Activated CD8-positive, alpha-beta T cell treated with anti-CD3 and anti-CD28 coated beads, Interleukin-2, amount 10 ng/mL, durations not matched to agents 7 days and 5 days (primary cell): ENCODE measurements around the gene CAPS. TPM values are rescaled to one million over a fixed set of nuclear protein-coding genes. Genes with fewer than 3 reads are reported as not detected.

ENCODE experiments used
- ATAC-seq: fragments of 150-1000 bp; cut with Tn5 transposase; one replicate; pipeline ENCODE4 v1.10.0; 2021; ENCODE audit warnings: moderate library complexity
- CTCF ChIA-PET: fragments of 350-600 bp; sonication (Branson Sonifier 250); formaldehyde crosslinking; loops from one replicate; lab custom pipeline; 2021; ENCODE audit warnings: antibody characterized with exemption; lab: Charles Lee
- POLR2A ChIA-PET: fragments of 350-600 bp; sonication (Branson Sonifier 250); formaldehyde crosslinking; loops from one replicate; lab custom pipeline; 2021; ENCODE audit warnings: antibody characterized with exemption; lab: Charles Lee
- DNase-seq: peaks from one replicate; pipeline ENCODE4 v3.0.0-alpha.2; 2020
- H3K27ac Mint-ChIP-seq: one replicate; pipeline ENCODE4 v1.8.0; 2021; ENCODE audit warnings: mild to moderate bottlenecking, mixed read lengths
- H3K27me3 Mint-ChIP-seq: one replicate; pipeline ENCODE4 v1.8.0; 2021; ENCODE audit warnings: low read depth, mixed read lengths
- H3K36me3 Mint-ChIP-seq: one replicate; pipeline ENCODE4 v1.8.0; 2021; ENCODE audit warnings: low read depth, mixed read lengths
- H3K4me1 Mint-ChIP-seq: one replicate; pipeline ENCODE4 v1.8.0; 2021; ENCODE audit warnings: low read depth, mixed read lengths
- H3K4me3 Mint-ChIP-seq: one replicate; pipeline ENCODE4 v1.8.0; 2021; ENCODE audit warnings: mild to moderate bottlenecking, mixed read lengths
- H3K9me3 Mint-ChIP-seq: one replicate; pipeline ENCODE4 v1.8.0; 2022; ENCODE audit warnings: mixed read lengths; ENCODE audit not compliant: insufficient read depth
- total RNA-seq, 2 experiments: library from RNA; stranded (reverse); gene quantifications; one replicate each; pipeline ENCODE4 v1.2.3, GENCODE V29; 2021

CAPS gene
- total RNA-seq, 2 experiments from 2014 or later = 11.4 to 12.0 TPM

DNA sequence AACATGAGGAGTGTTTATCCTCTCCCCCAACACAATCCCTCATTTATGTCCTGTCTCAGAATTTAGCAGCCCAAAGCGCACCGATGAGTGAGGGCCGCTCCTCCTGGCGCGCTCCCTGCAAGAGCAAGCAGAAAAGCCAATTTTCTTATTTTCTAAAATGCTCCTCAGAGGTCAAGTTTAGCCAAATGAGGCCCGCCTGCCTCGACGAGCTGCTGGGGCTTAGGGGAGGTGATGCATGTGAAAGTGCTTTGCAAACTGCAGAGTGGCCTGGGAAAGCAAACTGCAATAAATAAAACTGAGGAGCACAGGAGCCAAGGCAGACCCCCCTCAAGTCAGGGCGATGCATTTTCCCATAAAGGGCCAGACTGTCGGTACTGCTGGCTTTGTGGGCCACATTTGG is 29.0 kb downstream of the CAPS start:
- Mint-ChIP-seq H3K4me3 (no peak overlapping the region), H3K36me3 (peaks cover 32% of the 10 kb centered on the region), H3K27me3 (no peaks in the 10 kb centered on the region), H3K9me3 (no peaks in the 10 kb centered on the region), H3K4me1 (peaks cover 19% of the 10 kb centered on the region), H3K27ac (peak overlapping the region; percentile 52)
- DNase-seq (no peak), ATAC-seq (no peak)
- CTCF ChIA-PET = interaction anchor here (2.3 to 2.5 kb wide), 2 partner anchors 25 to 139 kb away, joined by 9 to 11 read pairs; no protein-coding TSS in a partner anchor
- POLR2A ChIA-PET = no interaction called here

DNA sequence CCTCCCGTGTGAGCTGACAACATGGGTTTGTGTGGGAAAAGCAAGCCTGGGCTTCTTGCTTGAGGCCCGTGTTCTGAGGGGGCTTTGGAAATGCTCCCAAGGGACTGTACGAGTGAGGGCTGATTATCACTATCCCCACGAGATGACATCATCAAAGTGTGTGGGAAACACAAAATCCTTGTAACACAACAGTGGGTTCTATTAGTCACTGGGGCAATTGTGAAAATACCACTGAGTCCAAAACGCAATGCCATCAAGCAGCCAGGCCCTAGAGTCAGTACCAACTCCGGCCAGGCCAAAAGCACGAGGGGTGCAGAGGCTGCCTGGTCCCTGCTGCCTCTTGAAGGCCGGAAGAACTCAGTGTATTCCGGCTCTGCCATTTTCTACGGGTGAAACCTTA is 29.6 kb downstream of the CAPS start:
- POLR2A ChIA-PET = no interaction called here
- H3K27ac Mint-ChIP-seq = peak overlapping the region; percentile 13
- no peak for DNase-seq
- H3K4me1 Mint-ChIP-seq = peaks cover 23% of the 10 kb centered on the region
- H3K27me3 Mint-ChIP-seq = no peaks in the 10 kb centered on the region
- H3K4me3 Mint-ChIP-seq = no peak overlapping the region
- CTCF ChIA-PET = interaction anchor here (2.5 kb wide), 1 partner anchor 24 kb away, joined by 9 read pairs; no protein-coding TSS in a partner anchor
- peaks cover 31% of the 10 kb centered on the region for H3K36me3 Mint-ChIP-seq
- no peaks in the 10 kb centered on the region for H3K9me3 Mint-ChIP-seq
- ATAC-seq = no peak

DNA sequence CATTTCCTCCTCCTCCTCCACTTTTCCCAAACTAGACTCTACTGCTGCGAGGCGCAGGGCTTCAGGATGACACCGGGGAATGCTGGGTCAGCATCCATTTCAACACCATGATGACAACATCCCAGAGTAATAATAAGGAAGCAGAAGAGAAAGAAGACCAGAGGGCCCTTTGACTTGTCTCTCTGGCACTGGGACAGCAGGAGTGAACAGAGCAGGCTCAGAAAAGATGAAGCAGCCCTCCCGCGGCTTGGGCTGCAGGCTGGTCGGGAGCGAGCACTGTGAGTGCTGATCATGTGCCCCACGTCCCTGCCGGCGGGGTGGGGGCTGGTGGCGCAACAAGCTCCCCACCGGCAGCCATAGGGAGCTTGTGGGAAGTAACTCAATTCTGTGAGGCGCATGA is 33.4 kb downstream of the CAPS start:
- Mint-ChIP-seq H3K4me3 (no peak overlapping the region), H3K9me3 (no peaks in the 10 kb centered on the region), H3K36me3 (peaks cover 41% of the 10 kb centered on the region), H3K4me1 (peaks cover 61% of the 10 kb centered on the region), H3K27me3 (no peaks in the 10 kb centered on the region), H3K27ac (peak overlapping the region; percentile 75)
- no peak for DNase-seq
- POLR2A ChIA-PET = interaction anchor here (0.7 to 1.0 kb wide), 2 partner anchors 15 to 22 kb away, joined by 3 read pairs; no protein-coding TSS in a partner anchor
- CTCF ChIA-PET = interaction anchor here (1.4 to 9.2 kb wide), 6 partner anchors 9 to 143 kb away, joined by 3 to 75 read pairs (median 6); no protein-coding TSS in a partner anchor
- ATAC-seq = no peak

DNA sequence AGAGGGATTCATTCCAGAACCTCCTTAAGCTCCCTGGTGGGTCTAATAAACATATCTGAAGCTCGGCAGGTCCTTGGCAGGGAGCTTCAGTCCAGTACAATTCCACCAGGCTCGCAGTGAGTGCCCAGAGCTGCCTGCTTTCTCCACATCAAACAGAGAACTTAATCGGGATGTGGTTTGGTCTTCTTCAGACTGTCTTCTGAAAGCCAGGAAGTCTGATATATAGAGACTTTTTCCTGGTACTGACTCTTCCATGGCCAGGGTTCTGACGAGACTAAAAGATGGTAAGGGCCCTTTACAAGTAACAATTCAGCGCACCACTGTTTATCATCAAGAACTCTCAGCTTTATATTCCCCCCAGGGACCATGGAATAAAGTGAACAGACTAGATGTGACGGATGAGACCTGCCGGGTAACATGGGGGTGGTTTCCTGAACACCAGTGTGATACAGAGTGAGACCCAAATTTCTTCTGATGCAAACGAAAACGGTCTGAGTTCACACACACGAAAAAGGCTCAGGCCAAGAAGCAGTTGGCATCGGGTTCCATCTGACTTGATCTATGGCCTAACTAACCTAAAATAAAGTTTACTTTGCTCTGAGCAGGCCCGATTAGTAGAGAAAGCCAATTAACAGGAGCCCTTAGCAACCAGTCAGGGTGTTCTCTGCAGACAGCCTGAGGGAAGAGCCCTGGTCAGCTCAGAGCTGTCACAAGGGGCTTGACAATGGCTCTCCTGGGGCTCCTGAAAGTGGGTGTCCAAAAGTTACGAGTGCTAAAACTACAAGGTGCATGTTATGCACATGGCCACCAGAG is 34.9 kb downstream of the CAPS start:
- Mint-ChIP-seq H3K36me3 (peaks cover 53% of the 10 kb centered on the region), H3K4me3 (peak overlapping the region; percentile 66), H3K9me3 (no peaks in the 10 kb centered on the region), H3K27me3 (no peaks in the 10 kb centered on the region), H3K27ac (peak overlapping the region; percentile 97), H3K4me1 (peaks cover 76% of the 10 kb centered on the region)
- ChIA-PET POLR2A (interaction anchor here (0.6 to 1.3 kb wide), 5 partner anchors 19 to 160 kb away, joined by 3 to 6 read pairs (median 3); partner anchors contain the start of gene RANBP3), CTCF (interaction anchor here (0.9 to 9.2 kb wide), 8 partner anchors 10 to 145 kb away, joined by 3 to 75 read pairs (median 8); no protein-coding TSS in a partner anchor)
- DNase-seq (peak; percentile 31), ATAC-seq (peak; percentile 30)

DNA sequence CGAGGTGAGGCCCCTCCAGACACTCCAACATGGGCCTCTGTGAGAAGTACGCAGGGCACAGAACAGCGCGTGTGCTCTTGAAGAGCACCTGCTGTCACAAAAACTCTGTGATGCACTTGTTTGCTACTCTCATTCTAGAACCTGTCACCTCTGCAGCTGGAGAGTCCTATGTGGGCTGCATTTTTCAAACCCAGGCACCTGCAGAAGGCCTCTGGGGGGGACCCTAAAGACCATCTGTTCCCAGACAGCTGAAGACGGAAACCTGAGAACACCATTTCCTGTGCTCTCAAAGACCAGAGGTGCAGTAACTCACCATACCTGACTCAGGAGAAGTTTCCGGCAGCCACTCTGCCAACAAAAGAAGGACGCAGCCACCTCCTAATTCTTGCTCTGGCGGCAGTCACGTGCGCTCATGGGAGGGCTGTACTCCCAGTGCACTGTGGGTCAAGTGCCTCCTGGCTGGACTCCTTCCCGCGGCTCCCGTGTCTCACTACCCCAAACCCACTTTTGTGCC is 35.8 kb downstream of the CAPS start:
- CTCF ChIA-PET = interaction anchor here (1.8 to 9.2 kb wide), 4 partner anchors 11 to 72 kb away, joined by 7 to 75 read pairs (median 8); no protein-coding TSS in a partner anchor
- H3K36me3 Mint-ChIP-seq = peaks cover 59% of the 10 kb centered on the region
- DNase-seq (peak; percentile 54), ATAC-seq (peak; percentile 65)
- POLR2A ChIA-PET = interaction anchor here (0.6 to 1.1 kb wide), 3 partner anchors 20 to 46 kb away, joined by 3 to 4 read pairs (median 3); partner anchors contain the start of gene RANBP3
- peak overlapping the region; percentile 97 for H3K27ac Mint-ChIP-seq
- peak overlapping the region; percentile 66 for H3K4me3 Mint-ChIP-seq
- H3K9me3 Mint-ChIP-seq = no peaks in the 10 kb centered on the region
- H3K4me1 Mint-ChIP-seq = peaks cover 85% of the 10 kb centered on the region
- no peaks in the 10 kb centered on the region for H3K27me3 Mint-ChIP-seq

DNA sequence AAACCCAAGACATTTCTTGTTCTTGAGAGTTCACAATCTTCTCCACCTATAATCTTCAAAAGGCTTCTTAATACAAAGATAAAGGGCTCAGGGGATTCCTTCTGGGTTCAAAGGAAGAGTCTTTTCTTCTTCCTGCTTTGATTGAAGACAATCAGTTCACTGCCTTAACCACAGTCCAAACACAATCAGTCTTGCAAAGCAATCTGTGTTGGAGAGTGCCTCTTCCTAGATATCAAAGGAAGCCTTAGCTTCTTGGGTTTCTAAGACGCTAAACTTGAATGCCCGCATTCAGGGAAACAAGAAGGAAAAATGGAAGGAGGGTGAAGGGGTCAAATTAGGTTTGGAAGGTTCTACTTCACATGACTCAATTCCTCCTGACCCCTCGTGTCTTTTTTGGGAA is 36.7 kb downstream of the CAPS start:
- Mint-ChIP-seq H3K36me3 (peaks cover 56% of the 10 kb centered on the region), H3K27ac (peak overlapping the region; percentile 97), H3K9me3 (no peaks in the 10 kb centered on the region), H3K4me1 (peaks cover 91% of the 10 kb centered on the region), H3K4me3 (peak overlapping the region; percentile 10), H3K27me3 (no peaks in the 10 kb centered on the region)
- no peak for ATAC-seq
- ChIA-PET CTCF (interaction anchor here (1.0 to 9.2 kb wide), 5 partner anchors 11 to 71 kb away, joined by 3 to 75 read pairs (median 8); no protein-coding TSS in a partner anchor), POLR2A (interaction anchor here (0.9 to 1.6 kb wide), 3 partner anchors 11 to 122 kb away, joined by 3 to 4 read pairs (median 4); no protein-coding TSS in a partner anchor)
- no peak for DNase-seq

DNA sequence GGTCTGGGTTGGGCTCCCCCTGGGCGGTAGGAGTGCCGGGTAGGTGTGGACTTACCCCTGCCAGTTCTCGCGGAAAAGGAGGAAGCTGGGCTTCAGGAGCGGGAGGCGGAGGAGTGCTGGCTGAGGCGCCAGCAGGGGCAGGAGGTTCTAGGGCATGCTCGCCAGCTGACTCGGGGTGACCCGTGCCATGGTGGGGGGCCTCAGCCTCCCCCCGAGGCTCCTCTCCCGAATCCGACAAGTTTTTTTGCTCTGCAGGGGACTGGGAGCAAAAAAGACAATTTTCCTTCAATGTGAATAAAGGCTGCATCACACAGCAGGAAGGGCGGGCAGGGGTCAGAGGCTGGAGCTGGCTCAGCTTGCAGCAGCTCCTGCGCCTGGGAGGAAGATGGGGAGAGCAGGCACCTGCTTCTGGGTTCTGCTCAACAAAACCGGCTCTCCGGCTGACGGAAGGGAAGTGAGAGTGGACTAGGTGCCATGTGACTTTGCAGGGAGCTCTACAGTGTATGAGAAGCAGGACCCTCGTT is 37.3 kb downstream of the CAPS start:
- ATAC-seq (no peak), DNase-seq (no peak)
- Mint-ChIP-seq H3K27me3 (no peaks in the 10 kb centered on the region), H3K4me1 (peaks cover 90% of the 10 kb centered on the region), H3K9me3 (no peaks in the 10 kb centered on the region), H3K27ac (peak overlapping the region; percentile 97), H3K4me3 (no peak overlapping the region), H3K36me3 (peaks cover 52% of the 10 kb centered on the region)
- ChIA-PET CTCF (interaction anchor here (1.0 to 9.2 kb wide), 6 partner anchors 11 to 147 kb away, joined by 3 to 75 read pairs (median 6); no protein-coding TSS in a partner anchor), POLR2A (interaction anchor here (0.7 to 1.8 kb wide), 3 partner anchors 11 to 233 kb away, joined by 3 to 6 read pairs (median 3); no protein-coding TSS in a partner anchor)

DNA sequence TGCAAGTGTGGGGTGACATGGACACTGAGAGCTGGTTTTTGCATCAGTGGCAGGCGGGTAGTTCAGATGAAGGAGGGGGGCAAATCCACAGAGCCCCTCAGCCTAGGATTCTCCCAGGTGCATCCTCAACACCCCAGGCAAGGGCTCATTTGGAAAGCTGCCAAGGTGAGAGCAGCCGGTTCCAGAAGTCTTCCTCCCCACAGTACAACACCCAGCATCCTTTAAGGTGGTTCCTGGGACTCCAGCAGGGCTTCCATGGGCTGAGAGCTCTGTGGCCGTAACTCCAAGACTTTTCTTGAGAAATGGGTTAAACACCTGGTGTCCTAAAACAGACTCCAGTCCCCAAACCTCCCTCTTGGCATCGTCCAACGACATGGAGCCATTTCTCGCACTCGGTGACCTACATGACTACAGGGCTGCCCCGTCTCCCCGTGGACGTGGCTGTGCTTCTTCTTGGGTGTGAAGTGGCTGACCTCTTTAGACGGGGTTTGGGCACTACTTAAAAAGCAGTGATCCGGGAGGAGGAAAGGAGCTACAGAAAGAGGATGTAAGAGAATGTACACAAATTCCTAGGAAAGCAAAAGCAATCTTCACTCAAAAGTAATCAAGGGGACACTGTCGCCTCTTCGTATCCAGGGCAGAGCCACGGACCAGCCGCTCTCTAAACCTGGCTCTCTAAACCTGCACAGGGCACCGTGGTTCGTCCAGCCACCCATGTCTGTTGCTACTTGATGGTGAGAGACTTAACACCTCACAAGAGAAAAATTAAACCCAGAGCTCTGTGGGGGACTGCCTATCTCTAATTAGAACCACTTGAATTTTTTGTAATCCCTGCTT is 38.4 kb downstream of the CAPS start:
- H3K36me3 Mint-ChIP-seq = peaks cover 50% of the 10 kb centered on the region
- peak overlapping the region; percentile 59 for H3K4me3 Mint-ChIP-seq
- POLR2A ChIA-PET = interaction anchor here (0.8 to 1.8 kb wide), 4 partner anchors 10 to 234 kb away, joined by 3 to 6 read pairs (median 4); partner anchors contain the start of gene NDUFA11
- H3K27me3 Mint-ChIP-seq = no peaks in the 10 kb centered on the region
- H3K27ac Mint-ChIP-seq = peak overlapping the region; percentile 97
- peaks cover 90% of the 10 kb centered on the region for H3K4me1 Mint-ChIP-seq
- ATAC-seq (no peak), DNase-seq (no peak)
- CTCF ChIA-PET = interaction anchor here (0.7 to 9.2 kb wide), 5 partner anchors 10 to 148 kb away, joined by 3 to 75 read pairs (median 7); no protein-coding TSS in a partner anchor
- no peaks in the 10 kb centered on the region for H3K9me3 Mint-ChIP-seq

DNA sequence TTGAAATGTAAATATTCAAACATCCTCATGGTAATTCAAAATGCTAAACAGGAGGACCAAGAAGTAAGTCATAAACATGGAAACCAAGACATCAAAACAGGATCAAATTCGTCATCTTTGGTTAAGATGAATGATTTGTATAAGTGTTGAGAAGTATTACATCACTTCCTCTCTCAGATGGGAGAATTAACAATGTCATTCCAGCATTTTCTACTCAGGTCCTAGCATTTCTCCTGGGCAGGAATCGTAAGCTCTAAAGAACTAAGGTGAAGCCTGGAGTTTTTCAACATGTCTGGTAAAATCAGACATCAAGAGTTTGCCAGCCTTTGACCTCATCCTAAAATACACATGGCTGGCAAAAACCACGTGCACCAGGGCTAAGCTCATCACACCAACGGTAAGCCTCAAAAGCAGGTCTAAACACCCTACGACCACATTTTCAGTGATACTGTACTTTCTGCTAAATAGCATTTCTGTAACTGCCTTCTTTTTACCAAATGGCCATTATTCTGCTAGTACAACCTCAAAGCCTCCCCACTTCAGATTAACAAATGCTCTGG is 39.1 kb downstream of the CAPS start:
- CTCF ChIA-PET = interaction anchor here (1.5 to 9.2 kb wide), 4 partner anchors 9 to 149 kb away, joined by 4 to 75 read pairs (median 8); no protein-coding TSS in a partner anchor
- Mint-ChIP-seq H3K27ac (peak overlapping the region; percentile 97), H3K9me3 (no peaks in the 10 kb centered on the region), H3K4me1 (peaks cover 88% of the 10 kb centered on the region), H3K36me3 (peaks cover 48% of the 10 kb centered on the region), H3K27me3 (no peaks in the 10 kb centered on the region), H3K4me3 (peak overlapping the region; percentile 59)
- DNase-seq = no peak
- ATAC-seq = no peak
- POLR2A ChIA-PET = interaction anchor here (0.8 to 1.8 kb wide), 4 partner anchors 9 to 234 kb away, joined by 3 to 6 read pairs (median 4); partner anchors contain the start of gene NDUFA11

DNA sequence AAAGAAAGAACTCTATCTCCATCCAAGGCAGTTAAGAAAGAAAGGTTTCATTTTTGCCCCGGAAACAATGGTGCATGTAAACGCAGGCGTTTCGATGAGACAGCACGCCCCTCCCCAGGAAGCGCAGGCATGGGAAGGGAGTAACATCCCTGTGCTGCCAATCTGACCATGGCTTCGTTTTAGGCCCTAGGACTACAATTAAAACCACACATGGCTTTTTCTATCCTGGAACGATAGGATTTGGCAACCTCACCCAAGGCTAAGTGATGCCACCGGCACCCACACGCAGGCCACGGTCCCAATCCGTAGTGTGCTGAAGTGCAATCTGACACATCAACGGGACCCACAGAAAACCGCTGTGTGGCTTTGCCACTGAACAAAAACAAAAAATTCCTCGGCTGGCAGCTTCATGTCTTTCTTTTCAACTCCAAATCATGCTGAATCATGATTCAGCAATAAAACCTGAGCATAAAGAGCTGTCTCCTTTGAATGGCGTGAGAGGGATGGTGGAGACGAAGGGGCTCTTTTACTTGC is 39.7 kb downstream of the CAPS start:
- H3K4me3 Mint-ChIP-seq = peak overlapping the region; percentile 59
- H3K36me3 Mint-ChIP-seq = peaks cover 48% of the 10 kb centered on the region
- no peaks in the 10 kb centered on the region for H3K9me3 Mint-ChIP-seq
- peak overlapping the region; percentile 97 for H3K27ac Mint-ChIP-seq
- ATAC-seq = peak; percentile 30
- peaks cover 88% of the 10 kb centered on the region for H3K4me1 Mint-ChIP-seq
- no peaks in the 10 kb centered on the region for H3K27me3 Mint-ChIP-seq
- peak; percentile 43 for DNase-seq
- POLR2A ChIA-PET = interaction anchor here (0.8 to 1.2 kb wide), 2 partner anchors 26 to 50 kb away, joined by 3 read pairs; partner anchors contain the start of gene NDUFA11
- CTCF ChIA-PET = interaction anchor here (1.3 to 9.2 kb wide), 5 partner anchors 8 to 150 kb away, joined by 4 to 75 read pairs (median 7); partner anchors contain the start of gene VMAC
